ENCODE measurements around the gene CIAO1. TPM values are rescaled to one million over a fixed set of nuclear protein-coding genes. Genes with fewer than 3 reads are reported as not detected.

Gene CIAO1
- total and polyA plus RNA-seq, 8 donors = 59.8 to 72.8 (median 63.2) TPM

- H3K27ac ChIP-seq = peak overlapping the region; percentile 36 to 70
- DNase-seq (no peak), ATAC-seq (peak; percentile 74)
- no peak overlapping the region for H3K4me3 ChIP-seq
- H3K9me3 ChIP-seq = no peaks in the 10 kb centered on the region
- H3K4me1 ChIP-seq = peaks cover 0 to 22% of the 10 kb centered on the region in 2 donors
- intact Hi-C loops (cut with DNase I) = no loop called here
- H3K36me3 ChIP-seq = no peaks in the 10 kb centered on the region
- no peak for TF ChIP-seq CTCF (IDR thresholded peaks at IDR 0.05)
- H3K27me3 ChIP-seq = no peaks in the 10 kb centered on the region
Measured at GRCh38 chr2:96225016-96225533, 41.0 kb upstream of the CIAO1 start.

GRCh38 chr2:96231316-96231715, 34.7 kb upstream of the CIAO1 start:
- ATAC-seq (no peak), DNase-seq (no peak)
- Histone ChIP-seq H3K27me3 (no peaks in the 10 kb centered on the region), H3K4me1 (peaks cover 0 to 12% of the 10 kb centered on the region in 2 donors), H3K27ac (no peak overlapping the region), H3K9me3 (no peaks in the 10 kb centered on the region), H3K36me3 (no peaks in the 10 kb centered on the region), H3K4me3 (no peak overlapping the region)
- no peak for TF ChIP-seq CTCF (IDR thresholded peaks at IDR 0.05)
- intact Hi-C loops (cut with DNase I) = no loop called here

- no peak for DNase-seq
- no peaks in the 10 kb centered on the region for H3K27me3 ChIP-seq
- peaks cover 0 to 12% of the 10 kb centered on the region in 2 donors for H3K4me1 ChIP-seq
- no peak overlapping the region for H3K4me3 ChIP-seq
- H3K36me3 ChIP-seq = no peaks in the 10 kb centered on the region
- TF ChIP-seq CTCF (IDR thresholded peaks at IDR 0.05) = no peak
- H3K27ac ChIP-seq = peak overlapping the region in 1 of 2 donors; percentile 42
- H3K9me3 ChIP-seq = no peaks in the 10 kb centered on the region
- ATAC-seq = no peak
- intact Hi-C loops (cut with DNase I) = no loop called here
Measured at GRCh38 chr2:96233436-96233835, 32.6 kb upstream of the CIAO1 start.

- DNase-seq (no peak), ATAC-seq (no peak)
- Histone ChIP-seq H3K4me3 (no peak overlapping the region), H3K36me3 (no peaks in the 10 kb centered on the region), H3K27ac (peak overlapping the region in 1 of 2 donors; percentile 42), H3K9me3 (no peaks in the 10 kb centered on the region), H3K27me3 (no peaks in the 10 kb centered on the region), H3K4me1 (peaks cover 0 to 12% of the 10 kb centered on the region in 2 donors)
- intact Hi-C loops (cut with DNase I) = no loop called here
- TF ChIP-seq CTCF (IDR thresholded peaks at IDR 0.05) = no peak
Measured at GRCh38 chr2:96233880-96234316, 32.1 kb upstream of the CIAO1 start.

GRCh38 chr2:96236882-96237281, 29.1 kb upstream of the CIAO1 start:
- ATAC-seq = no peak
- no peak overlapping the region for H3K4me3 ChIP-seq
- no peak overlapping the region for H3K27ac ChIP-seq
- TF ChIP-seq CTCF (IDR thresholded peaks at IDR 0.05) = no peak
- DNase-seq = no peak
- intact Hi-C loops (cut with DNase I) = no loop called here
- no peaks in the 10 kb centered on the region for H3K36me3 ChIP-seq
- H3K27me3 ChIP-seq = no peaks in the 10 kb centered on the region
- H3K9me3 ChIP-seq = no peaks in the 10 kb centered on the region
- H3K4me1 ChIP-seq = peaks cover 0 to 25% of the 10 kb centered on the region in 2 donors

All from left lung (tissue), 10 donors.